Inflammatory macrophage treated with lipopolysaccharide for 4 hours (primary cell): Measurements from ENCODE around the gene METTL22.

Experiments used
- DNase-seq: peaks from one replicate; pipeline ENCODE4 v3.0.0-alpha.2; 2020

The METTL22 gene

GRCh38 chr16:8697965-8698364 is 76.5 kb downstream of the METTL22 start:
- DNase-seq, result no peak
